ENCODE measurements around the gene LRFN2. TPM values are rescaled to one million over a fixed set of nuclear protein-coding genes. Genes with fewer than 3 reads are reported as not detected.
A peak's percentile ranks its signal among the peaks of the same experiment; 100 is the strongest.

Gene LRFN2
- polyA plus RNA-seq, 3 donors = not detected

DNA sequence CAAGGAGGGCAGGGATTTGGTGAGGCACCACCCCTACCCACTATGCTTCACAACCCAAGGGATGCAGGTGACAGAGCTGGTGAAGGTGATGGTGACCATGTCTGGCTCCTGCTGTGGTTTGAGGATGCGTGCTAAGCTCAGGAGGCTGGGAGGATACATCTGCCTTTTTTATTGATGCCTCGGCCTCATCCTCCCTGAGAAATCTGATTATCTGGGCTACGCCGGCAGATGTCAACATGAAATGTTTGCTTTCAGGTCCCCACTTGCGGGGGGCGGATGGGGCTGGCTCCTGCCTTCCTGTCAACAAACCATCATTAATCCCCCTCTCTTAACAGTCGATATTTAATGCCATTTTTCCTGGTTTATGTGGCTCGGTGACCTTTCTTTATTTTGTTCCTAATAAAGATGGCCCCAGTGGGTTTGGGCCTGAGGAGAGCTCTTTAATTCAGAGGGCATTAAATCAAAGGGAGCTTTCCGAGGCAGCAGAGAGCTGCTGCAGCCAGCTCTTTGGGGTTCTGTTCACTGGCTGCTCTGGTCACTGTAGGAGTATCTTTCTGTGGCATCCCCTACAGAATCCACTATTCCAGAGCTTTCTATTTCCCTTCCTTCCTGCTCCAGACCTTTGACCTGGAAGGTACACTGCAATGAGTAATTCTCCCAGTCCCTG, 33.5 kb upstream of the LRFN2 start:
- Histone ChIP-seq H3K4me2 (replicated peaks; ENCODE audit: extremely low read depth, low read length, poor library complexity, severe bottlenecking) (no peak overlapping the region), H2AFZ (ENCODE audit: insufficient read depth, low read depth, low read length, poor library complexity, severe bottlenecking) (no peak overlapping the region), H4K20me1 (ENCODE audit: insufficient read depth, low read length) (no peaks in the 10 kb centered on the region), H3K4me3 (replicated peaks in 1 of 3; ENCODE audit: low read depth in 2 of 3, low read length in 3 of 3) (no peak overlapping the region), H3K79me2 (ENCODE audit: insufficient read depth, low read length) (no peaks in the 10 kb centered on the region), H3K4me1 (ENCODE audit: control insufficient read depth in 1 of 2, insufficient read depth in 2 of 2, low read length in 2 of 2) (no peaks in the 10 kb centered on the region), H3K27ac (ENCODE audit: low read depth in 1 of 2, low read length in 2 of 2) (no peak overlapping the region), H3K36me3 (replicated peaks in 1 of 2; ENCODE audit: control insufficient read depth in 1 of 2, insufficient read depth in 2 of 2, low read length in 2 of 2) (no peaks in the 10 kb centered on the region), H3K9ac (ENCODE audit: insufficient read depth, low read length, poor library complexity, severe bottlenecking) (no peak overlapping the region), H3K9me3 (replicated peaks in 1 of 2; ENCODE audit: control insufficient read depth in 1 of 2, insufficient read depth in 1 of 2, low read length in 2 of 2) (no peaks in the 10 kb centered on the region), H3K27me3 (ENCODE audit: control insufficient read depth in 2 of 2, insufficient read depth in 2 of 2, low read length in 2 of 2) (peaks cover 0 to 3% of the 10 kb centered on the region in 2 donors)
- H3K4me1 Mint-ChIP-seq = no peaks in the 10 kb centered on the region
- H3K27ac Mint-ChIP-seq = peak overlapping the region in 1 of 7 donors; percentile 20
- TF ChIP-seq CTCF (IDR thresholded peaks at IDR 0.05) = no peak
- no peak overlapping the region for H3K4me3 Mint-ChIP-seq
- H3K36me3 Mint-ChIP-seq = no peaks in the 10 kb centered on the region
- WGBS (ENCODE audit: insufficient coverage) = 80% methylated on average over 7 of the region's 9 CpGs
- intact Hi-C loops (cut with micrococcal nuclease) = no loop called here
- no peak for DNase-seq
- peaks cover 0 to 2% (median 2%) of the 10 kb centered on the region in 7 donors for H3K9me3 Mint-ChIP-seq
- peaks cover 4 to 14% (median 6%) of the 10 kb centered on the region in 3 donors for H3K27me3 Mint-ChIP-seq (ENCODE audit: low read depth in 3 of 3)

DNA sequence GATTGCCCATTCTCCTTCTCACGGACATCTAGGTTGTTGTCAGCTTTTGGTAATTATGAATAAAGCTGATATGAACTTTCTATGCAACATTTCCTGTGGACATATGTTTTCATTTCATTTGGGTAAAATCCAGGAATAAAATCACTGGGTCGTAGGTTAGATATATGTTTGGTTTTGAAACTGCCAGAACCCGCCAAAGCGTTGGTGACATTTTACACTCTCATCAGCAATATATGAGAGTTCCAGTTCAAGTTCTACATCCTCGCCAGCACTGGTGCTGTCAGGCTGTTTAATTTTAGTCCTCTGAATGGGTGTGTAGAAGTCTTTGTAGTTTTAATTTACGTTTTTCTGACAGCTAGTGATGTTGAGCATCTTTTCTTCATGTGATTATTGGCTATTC, 27.5 kb upstream of the LRFN2 start:
- no peak overlapping the region for H3K9ac ChIP-seq (ENCODE audit: insufficient read depth, low read length, poor library complexity, severe bottlenecking)
- no peak for TF ChIP-seq CTCF (IDR thresholded peaks at IDR 0.05)
- Mint-ChIP-seq H3K9me3 (peaks cover 0 to 4% (median 1%) of the 10 kb centered on the region in 7 donors), H3K36me3 (no peaks in the 10 kb centered on the region), H3K27ac (no peak overlapping the region), H3K4me1 (no peaks in the 10 kb centered on the region), H3K4me3 (no peak overlapping the region), H3K27me3 (ENCODE audit: low read depth in 3 of 3) (peaks cover 6 to 21% (median 8%) of the 10 kb centered on the region in 3 donors)
- H4K20me1 ChIP-seq (ENCODE audit: insufficient read depth, low read length) = no peaks in the 10 kb centered on the region
- H3K4me2 ChIP-seq (replicated peaks; ENCODE audit: extremely low read depth, low read length, poor library complexity, severe bottlenecking) = no peak overlapping the region
- peaks cover 0 to 7% of the 10 kb centered on the region in 2 donors for H3K27me3 ChIP-seq (ENCODE audit: control insufficient read depth in 2 of 2, insufficient read depth in 2 of 2, low read length in 2 of 2)
- H3K4me1 ChIP-seq (ENCODE audit: control insufficient read depth in 1 of 2, insufficient read depth in 2 of 2, low read length in 2 of 2) = no peaks in the 10 kb centered on the region
- H3K36me3 ChIP-seq (replicated peaks in 1 of 2; ENCODE audit: control insufficient read depth in 1 of 2, insufficient read depth in 2 of 2, low read length in 2 of 2) = no peaks in the 10 kb centered on the region
- DNase-seq = no peak
- no CpG with 5 or more reads among the region's 6 CpGs for WGBS (ENCODE audit: insufficient coverage)
- no peak overlapping the region for H3K4me3 ChIP-seq (replicated peaks in 1 of 3; ENCODE audit: low read depth in 2 of 3, low read length in 3 of 3)
- intact Hi-C loops (cut with micrococcal nuclease) = no loop called here
- no peak overlapping the region for H3K27ac ChIP-seq (ENCODE audit: low read depth in 1 of 2, low read length in 2 of 2)
- no peaks in the 10 kb centered on the region for H3K9me3 ChIP-seq (replicated peaks in 1 of 2; ENCODE audit: control insufficient read depth in 1 of 2, insufficient read depth in 1 of 2, low read length in 2 of 2)
- H2AFZ ChIP-seq (ENCODE audit: insufficient read depth, low read depth, low read length, poor library complexity, severe bottlenecking) = no peak overlapping the region
- no peaks in the 10 kb centered on the region for H3K79me2 ChIP-seq (ENCODE audit: insufficient read depth, low read length)

Data from CD14-positive monocyte (primary cell).